ENCODE results near the gene FAF1. TPM values are rescaled to one million over a fixed set of nuclear protein-coding genes. Genes with fewer than 3 reads are reported as not detected.

The FAF1 gene
- total and polyA plus RNA-seq, 9 of the 15 experiments (the other 6 are each of a cell fraction or from before 2014, with no cell fraction given) = 48.7 to 225 (median 118) TPM

- DNase-seq (ENCODE audit: extremely low read depth in 1 of 4, low spot score in 3 of 4) = no peak
- intact Hi-C loops (cut with micrococcal nuclease) = no loop called here
- no peak overlapping the region for H3K27ac ChIP-seq (ENCODE audit: extremely low read depth, low read depth, low read length)
- ChIA-PET POLR2A (no interaction called here), CTCF (ENCODE audit: low intra/inter-chr PET ratio) (no interaction called here)
- no peaks in the 10 kb centered on the region for H3K79me2 ChIP-seq (ENCODE audit: control insufficient read depth, insufficient read depth, low read length)
- no peaks in the 10 kb centered on the region for H4K20me1 ChIP-seq (replicated peaks; ENCODE audit: control insufficient read depth, insufficient read depth, low read length)
- TF ChIP-seq DIDO1 (tag; IDR thresholded peaks at IDR 0.05; ENCODE audit: low read depth) (no peak), ATF7 (IDR thresholded peaks at IDR 0.05) (no peak), PYGO2 (tag; IDR thresholded peaks at IDR 0.05) (no peak), LEF1 (IDR thresholded peaks at IDR 0.05) (no peak), HMGN3 (IDR thresholded peaks at IDR 0.05; ENCODE audit: borderline replicate concordance, extremely low read depth, insufficient read length, low read depth, low read length) (no peak), XRCC5 (IDR thresholded peaks at IDR 0.05; ENCODE audit: low read depth, low read length) (no peak), KLF16 (IDR thresholded peaks at IDR 0.05) (no peak), CEBPZ (IDR thresholded peaks at IDR 0.05; ENCODE audit: borderline replicate concordance, low read depth, low read length) (no peak)
- TF ChIP-seq, protein P1, sequence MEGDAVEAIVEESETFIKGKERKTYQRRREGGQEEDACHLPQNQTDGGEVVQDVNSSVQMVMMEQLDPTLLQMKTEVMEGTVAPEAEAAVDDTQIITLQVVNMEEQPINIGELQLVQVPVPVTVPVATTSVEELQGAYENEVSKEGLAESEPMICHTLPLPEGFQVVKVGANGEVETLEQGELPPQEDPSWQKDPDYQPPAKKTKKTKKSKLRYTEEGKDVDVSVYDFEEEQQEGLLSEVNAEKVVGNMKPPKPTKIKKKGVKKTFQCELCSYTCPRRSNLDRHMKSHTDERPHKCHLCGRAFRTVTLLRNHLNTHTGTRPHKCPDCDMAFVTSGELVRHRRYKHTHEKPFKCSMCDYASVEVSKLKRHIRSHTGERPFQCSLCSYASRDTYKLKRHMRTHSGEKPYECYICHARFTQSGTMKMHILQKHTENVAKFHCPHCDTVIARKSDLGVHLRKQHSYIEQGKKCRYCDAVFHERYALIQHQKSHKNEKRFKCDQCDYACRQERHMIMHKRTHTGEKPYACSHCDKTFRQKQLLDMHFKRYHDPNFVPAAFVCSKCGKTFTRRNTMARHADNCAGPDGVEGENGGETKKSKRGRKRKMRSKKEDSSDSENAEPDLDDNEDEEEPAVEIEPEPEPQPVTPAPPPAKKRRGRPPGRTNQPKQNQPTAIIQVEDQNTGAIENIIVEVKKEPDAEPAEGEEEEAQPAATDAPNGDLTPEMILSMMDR (IDR thresholded peaks at IDR 0.05 in 2 of 3, conservative IDR thresholded peaks at IDR 0.05 in 1 of 3; ENCODE audit: insufficient read depth in 2 of 3, low read depth in 1 of 3, low read length in 3 of 3) = no peak
- TF ChIP-seq, protein P2, sequence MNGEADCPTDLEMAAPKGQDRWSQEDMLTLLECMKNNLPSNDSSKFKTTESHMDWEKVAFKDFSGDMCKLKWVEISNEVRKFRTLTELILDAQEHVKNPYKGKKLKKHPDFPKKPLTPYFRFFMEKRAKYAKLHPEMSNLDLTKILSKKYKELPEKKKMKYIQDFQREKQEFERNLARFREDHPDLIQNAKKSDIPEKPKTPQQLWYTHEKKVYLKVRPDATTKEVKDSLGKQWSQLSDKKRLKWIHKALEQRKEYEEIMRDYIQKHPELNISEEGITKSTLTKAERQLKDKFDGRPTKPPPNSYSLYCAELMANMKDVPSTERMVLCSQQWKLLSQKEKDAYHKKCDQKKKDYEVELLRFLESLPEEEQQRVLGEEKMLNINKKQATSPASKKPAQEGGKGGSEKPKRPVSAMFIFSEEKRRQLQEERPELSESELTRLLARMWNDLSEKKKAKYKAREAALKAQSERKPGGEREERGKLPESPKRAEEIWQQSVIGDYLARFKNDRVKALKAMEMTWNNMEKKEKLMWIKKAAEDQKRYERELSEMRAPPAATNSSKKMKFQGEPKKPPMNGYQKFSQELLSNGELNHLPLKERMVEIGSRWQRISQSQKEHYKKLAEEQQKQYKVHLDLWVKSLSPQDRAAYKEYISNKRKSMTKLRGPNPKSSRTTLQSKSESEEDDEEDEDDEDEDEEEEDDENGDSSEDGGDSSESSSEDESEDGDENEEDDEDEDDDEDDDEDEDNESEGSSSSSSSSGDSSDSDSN (IDR thresholded peaks at IDR 0.05; ENCODE audit: borderline replicate concordance in 1 of 2, low read depth in 2 of 2, low read length in 2 of 2) = no peak
- no peaks in the 10 kb centered on the region for H3K9me1 ChIP-seq (ENCODE audit: control insufficient read depth, insufficient read depth, low read length)
- no peak for ATAC-seq
- no TSS peak for BruUV-seq (replicated peaks)
- H3K9me3 ChIP-seq (replicated peaks; ENCODE audit: control insufficient read depth, insufficient read depth, low read depth, low read length) = no peaks in the 10 kb centered on the region
- H3K4me3 ChIP-seq = no peak overlapping the region
- no peak for FAIRE-seq
- H3K4me1 ChIP-seq (replicated peaks in 1 of 2; ENCODE audit: control insufficient read depth in 2 of 2, insufficient read depth in 2 of 2, low read length in 2 of 2) = no peaks in the 10 kb centered on the region
- H3K36me3 ChIP-seq (ENCODE audit: control insufficient read depth, insufficient read depth, low read length) = peaks cover 55% of the 10 kb centered on the region
- no peak overlapping the region for H3K9ac ChIP-seq (ENCODE audit: insufficient read depth in 1 of 2, low read depth in 2 of 2, low read length in 2 of 2)
- in situ Hi-C loops (cut with MboI) = no loop called here
- WGBS (ENCODE audit: insufficient coverage, low coverage, missing lambda C conversion rate) = 90% methylated on average over 1 of the region's 1 CpG
- H2AFZ ChIP-seq (ENCODE audit: low read depth, low read length) = no peak overlapping the region
- H3K27me3 ChIP-seq (ENCODE audit: control insufficient read depth in 2 of 2, insufficient read depth in 2 of 2, low read length in 2 of 2) = no peaks in the 10 kb centered on the region
- no peak overlapping the region for H3K4me2 ChIP-seq (ENCODE audit: insufficient read depth, low read length)
Observed at GRCh38 chr1:50476800-50477199, 483.3 kb downstream of the FAF1 start.

Measured in K562 (cell line).